BE2C (cell line): ENCODE data around the gene SLC7A14.
A peak's percentile ranks its signal among the peaks of the same experiment; 100 is the strongest.

Experiments
- DNase-seq: peaks from one replicate; pipeline ENCODE4 v3.0.0-alpha.2; 2020
- H3K27me3 ChIP-seq: fragments of 250-450 bp; sonication (Bioruptor Pico); 2 replicates; pipeline ENCODE4 v1.5.1; 2020; ENCODE audit warnings: mild to moderate bottlenecking
- H3K36me3 ChIP-seq: fragments of 250-450 bp; sonication (Bioruptor Pico); 2 replicates; pipeline ENCODE4 v1.5.1; 2020; ENCODE audit warnings: mild to moderate bottlenecking
- H3K4me1 ChIP-seq: fragments of 250-450 bp; sonication (Bioruptor Pico); 2 replicates; pipeline ENCODE4 v1.5.1; 2020
- H3K4me3 ChIP-seq: 2 replicates; pipeline ENCODE4 v1.5.1; 2011; ENCODE audit warnings: low read depth, low read length
- H3K9me3 ChIP-seq: fragments of 250-450 bp; sonication (Bioruptor Pico); 2 replicates; pipeline ENCODE4 v1.5.1; 2020
- TF ChIP-seq, protein P1 (sequence below): IDR thresholded peaks from 2 replicates; pipeline ENCODE4 v1.5.1; 2012; ENCODE audit warnings: mild to moderate bottlenecking, low read depth, low read length

SLC7A14 gene

DNA sequence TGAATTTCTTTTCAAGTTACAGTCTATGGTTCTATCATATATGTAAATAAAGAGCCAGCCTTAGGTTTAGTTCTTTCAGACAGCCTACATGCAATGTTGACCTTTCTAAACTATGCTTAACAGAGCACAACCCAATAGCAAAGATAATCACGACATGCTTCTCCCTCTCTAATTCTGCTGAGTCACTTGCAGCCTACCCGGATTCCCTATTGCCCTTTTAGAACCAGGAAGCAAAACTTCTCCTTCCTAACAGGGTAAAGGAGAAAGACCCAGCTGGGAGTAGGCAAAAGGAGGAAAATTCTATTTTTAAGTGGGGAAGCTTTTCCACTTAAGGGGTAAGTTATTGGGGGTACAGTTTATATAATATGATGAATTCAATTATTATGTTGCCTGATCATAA lies 79.3 kb downstream of the SLC7A14 start:
- Histone ChIP-seq H3K27me3 (no peaks in the 10 kb centered on the region), H3K9me3 (no peaks in the 10 kb centered on the region), H3K4me3 (no peak overlapping the region), H3K36me3 (no peaks in the 10 kb centered on the region), H3K4me1 (peaks cover 15% of the 10 kb centered on the region)
- DNase-seq, result no peak
- TF ChIP-seq, protein P1, sequence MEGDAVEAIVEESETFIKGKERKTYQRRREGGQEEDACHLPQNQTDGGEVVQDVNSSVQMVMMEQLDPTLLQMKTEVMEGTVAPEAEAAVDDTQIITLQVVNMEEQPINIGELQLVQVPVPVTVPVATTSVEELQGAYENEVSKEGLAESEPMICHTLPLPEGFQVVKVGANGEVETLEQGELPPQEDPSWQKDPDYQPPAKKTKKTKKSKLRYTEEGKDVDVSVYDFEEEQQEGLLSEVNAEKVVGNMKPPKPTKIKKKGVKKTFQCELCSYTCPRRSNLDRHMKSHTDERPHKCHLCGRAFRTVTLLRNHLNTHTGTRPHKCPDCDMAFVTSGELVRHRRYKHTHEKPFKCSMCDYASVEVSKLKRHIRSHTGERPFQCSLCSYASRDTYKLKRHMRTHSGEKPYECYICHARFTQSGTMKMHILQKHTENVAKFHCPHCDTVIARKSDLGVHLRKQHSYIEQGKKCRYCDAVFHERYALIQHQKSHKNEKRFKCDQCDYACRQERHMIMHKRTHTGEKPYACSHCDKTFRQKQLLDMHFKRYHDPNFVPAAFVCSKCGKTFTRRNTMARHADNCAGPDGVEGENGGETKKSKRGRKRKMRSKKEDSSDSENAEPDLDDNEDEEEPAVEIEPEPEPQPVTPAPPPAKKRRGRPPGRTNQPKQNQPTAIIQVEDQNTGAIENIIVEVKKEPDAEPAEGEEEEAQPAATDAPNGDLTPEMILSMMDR, result no peak

DNA sequence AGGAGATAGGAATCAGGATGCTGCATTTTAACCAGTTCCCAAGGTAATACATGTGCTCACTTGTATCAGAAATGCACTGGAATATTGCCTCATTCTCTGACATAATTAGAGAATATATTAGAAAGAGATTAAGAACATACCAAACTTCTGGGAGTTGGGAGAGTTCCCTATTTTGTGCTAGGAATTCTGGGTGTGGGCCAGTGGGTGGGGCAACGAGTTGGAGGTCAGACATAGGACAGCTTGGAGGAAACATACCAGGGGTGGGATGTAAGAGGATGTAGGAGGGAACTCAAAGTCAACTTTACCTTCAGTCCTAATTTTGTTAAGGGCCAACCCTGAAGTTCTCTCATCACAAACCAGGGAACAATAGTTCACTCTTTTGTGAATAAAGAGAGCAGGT lies 83.6 kb downstream of the SLC7A14 start:
- H3K4me3 ChIP-seq, result no peak overlapping the region
- DNase-seq, result no peak

DNA sequence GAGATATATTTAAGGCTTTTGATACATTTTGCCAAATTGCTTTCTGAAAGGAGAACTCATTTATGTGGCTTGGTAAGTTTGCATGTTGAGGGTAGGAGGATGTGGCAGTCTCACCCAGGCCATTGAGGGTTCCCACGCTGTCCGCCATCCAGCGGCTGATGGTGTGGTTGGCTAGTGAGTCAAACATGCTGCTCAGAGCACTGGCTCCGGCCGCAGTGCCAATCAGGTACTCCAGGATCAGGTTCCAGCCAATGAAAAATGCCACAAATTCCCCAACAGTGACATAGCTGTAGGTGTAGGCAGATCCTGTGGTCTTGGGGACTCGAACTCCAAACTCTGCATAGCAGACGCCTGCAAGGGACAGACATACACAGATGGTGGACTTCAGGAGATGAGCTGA lies 84.9 kb downstream of the SLC7A14 start:
- TF ChIP-seq, protein P1, result no peak
- no peak overlapping the region for H3K4me3 ChIP-seq
- H3K36me3 ChIP-seq, result peaks cover 16% of the 10 kb centered on the region
- H3K4me1 ChIP-seq, result no peaks in the 10 kb centered on the region; the same call in 1 of the 2 replicates
- H3K9me3 ChIP-seq, result no peaks in the 10 kb centered on the region
- no peak for DNase-seq
- no peaks in the 10 kb centered on the region for H3K27me3 ChIP-seq

More for the DNA sequence above, 83.6 kb downstream of the SLC7A14 start:
- TF ChIP-seq, protein P1, result no peak
- no peaks in the 10 kb centered on the region for H3K27me3 ChIP-seq
- H3K9me3 ChIP-seq, result no peaks in the 10 kb centered on the region
- peaks cover 11% of the 10 kb centered on the region for H3K4me1 ChIP-seq
- peaks cover 10% of the 10 kb centered on the region for H3K36me3 ChIP-seq

DNA sequence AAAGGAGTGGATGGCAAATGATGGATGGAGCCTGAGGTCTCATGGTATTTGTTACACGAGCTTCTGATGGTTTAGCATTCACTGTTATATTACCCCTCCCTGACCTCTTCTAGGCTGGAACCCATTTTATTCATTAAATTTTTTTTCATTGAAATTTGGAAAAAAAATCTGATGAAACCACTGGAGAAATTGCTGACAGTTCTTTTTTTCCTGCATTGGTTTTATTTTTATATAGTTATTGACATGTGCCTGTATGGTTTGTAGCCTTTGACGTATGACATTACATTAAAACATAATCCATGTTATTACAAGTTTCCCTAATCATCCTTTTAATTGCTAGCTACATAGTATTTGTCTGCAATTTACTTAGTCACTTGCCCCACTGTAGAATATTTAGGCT lies 85.4 kb downstream of the SLC7A14 start:
- Histone ChIP-seq H3K9me3 (no peaks in the 10 kb centered on the region), H3K36me3 (peaks cover 21% of the 10 kb centered on the region), H3K4me1 (no peaks in the 10 kb centered on the region), H3K4me3 (no peak overlapping the region), H3K27me3 (no peaks in the 10 kb centered on the region)
- TF ChIP-seq, protein P1, result no peak
- no peak for DNase-seq

DNA sequence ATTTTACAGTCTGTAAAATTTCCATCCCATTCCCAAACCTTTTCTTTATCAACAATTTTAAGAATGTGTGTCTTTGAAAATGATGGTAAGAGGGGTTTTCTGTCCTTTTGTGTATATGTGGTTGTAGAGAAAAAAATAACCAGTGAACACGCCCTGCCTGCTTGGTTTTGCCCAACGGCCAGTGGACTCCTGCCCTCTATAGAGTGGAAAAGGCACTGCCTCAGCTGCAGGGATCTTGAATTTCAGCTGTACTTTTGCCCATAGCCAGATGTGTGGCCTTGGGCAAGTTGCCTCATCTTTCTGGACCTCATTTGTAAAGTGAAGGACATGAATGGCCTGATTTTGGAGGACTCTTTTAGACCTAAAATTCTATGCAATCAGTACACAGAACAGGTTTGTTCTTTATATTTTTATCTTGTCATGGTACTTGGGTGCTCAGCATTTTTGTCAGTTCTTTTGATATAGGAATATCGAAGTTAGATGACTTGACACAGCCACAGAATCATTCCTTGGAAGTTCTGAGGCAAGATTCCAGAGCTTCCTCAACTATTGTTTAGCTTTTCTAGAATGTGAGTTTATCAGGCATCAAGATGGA lies 86.2 kb downstream of the SLC7A14 start:
- DNase-seq, result peak; percentile 66
- Histone ChIP-seq H3K4me3 (no peak overlapping the region), H3K36me3 (peaks cover 21% of the 10 kb centered on the region), H3K9me3 (no peaks in the 10 kb centered on the region), H3K4me1 (no peaks in the 10 kb centered on the region), H3K27me3 (no peaks in the 10 kb centered on the region)
- TF ChIP-seq, protein P1, result peak; percentile 87

DNA sequence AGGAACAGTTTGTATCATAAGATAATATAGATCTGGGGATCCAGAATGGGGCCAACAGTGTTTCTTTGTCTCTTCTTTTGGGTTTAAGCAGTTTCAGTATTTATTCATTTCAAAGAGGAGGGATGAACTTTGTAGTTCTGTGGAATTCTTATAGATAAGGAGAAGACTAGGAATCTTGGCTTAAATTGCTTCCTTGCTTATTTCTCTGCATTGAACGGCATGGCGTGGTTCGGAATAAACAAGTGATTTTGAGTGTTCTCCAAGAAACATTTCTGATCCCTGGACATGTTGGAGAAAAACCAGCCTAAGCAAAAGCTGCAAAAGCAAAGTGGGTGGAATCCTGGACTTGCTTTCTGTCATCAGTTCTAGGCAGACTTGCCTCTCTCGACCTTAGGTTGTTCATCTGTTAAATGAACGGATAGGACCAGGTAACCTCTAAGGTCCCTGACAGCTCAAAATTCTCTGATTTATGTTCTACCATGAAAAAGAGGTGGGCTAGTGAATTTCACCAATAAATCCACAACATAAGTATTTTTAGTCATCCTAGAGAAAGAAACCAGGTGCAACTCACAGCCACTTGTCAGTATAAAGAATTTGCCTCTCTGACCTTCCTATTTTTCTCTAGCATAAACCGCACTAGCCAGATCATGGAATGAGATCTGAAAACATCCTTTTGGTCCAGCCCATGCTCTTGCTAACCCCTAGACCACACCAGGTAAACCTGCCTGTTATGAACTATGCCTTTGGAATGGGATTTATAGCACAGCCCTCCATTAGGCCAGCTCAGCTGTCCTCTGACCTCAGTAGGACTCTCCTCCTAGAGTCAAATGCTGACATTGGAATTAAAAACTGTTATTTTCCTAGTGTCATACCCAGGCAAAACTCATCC lies 88.4 kb downstream of the SLC7A14 start:
- no peaks in the 10 kb centered on the region for H3K4me1 ChIP-seq
- peaks cover 31% of the 10 kb centered on the region for H3K36me3 ChIP-seq
- DNase-seq, result no peak
- H3K9me3 ChIP-seq, result no peaks in the 10 kb centered on the region
- no peak overlapping the region for H3K4me3 ChIP-seq
- TF ChIP-seq, protein P1, result no peak
- no peaks in the 10 kb centered on the region for H3K27me3 ChIP-seq
